ENCODE measurements around the gene KIRREL3. TPM values are rescaled to one million over a fixed set of nuclear protein-coding genes. Genes with fewer than 3 reads are reported as not detected.

Gene KIRREL3
- total RNA-seq, 1 donor from 2014 or later = 0.82 TPM

DNA sequence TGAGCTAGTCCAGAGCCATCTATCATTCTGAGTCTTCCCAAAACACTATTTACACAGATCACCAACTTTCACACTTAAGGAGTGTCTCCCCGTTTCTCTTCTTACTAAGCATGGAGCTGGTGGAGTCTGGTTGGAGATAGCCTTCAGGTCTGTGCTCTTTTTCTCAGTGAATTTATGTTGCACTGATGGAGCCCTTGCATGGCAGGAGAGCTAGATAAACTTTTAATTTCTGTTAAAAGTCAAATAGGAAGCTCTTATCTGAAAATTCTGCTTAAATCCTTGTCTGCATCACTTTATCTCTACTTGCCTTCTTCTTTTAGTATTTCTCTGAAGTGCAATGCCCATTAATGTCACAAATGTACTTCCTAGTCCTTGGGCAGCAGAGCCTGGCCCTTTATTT is 581.7 kb downstream of the KIRREL3 start:
- TF ChIP-seq, protein P1, sequence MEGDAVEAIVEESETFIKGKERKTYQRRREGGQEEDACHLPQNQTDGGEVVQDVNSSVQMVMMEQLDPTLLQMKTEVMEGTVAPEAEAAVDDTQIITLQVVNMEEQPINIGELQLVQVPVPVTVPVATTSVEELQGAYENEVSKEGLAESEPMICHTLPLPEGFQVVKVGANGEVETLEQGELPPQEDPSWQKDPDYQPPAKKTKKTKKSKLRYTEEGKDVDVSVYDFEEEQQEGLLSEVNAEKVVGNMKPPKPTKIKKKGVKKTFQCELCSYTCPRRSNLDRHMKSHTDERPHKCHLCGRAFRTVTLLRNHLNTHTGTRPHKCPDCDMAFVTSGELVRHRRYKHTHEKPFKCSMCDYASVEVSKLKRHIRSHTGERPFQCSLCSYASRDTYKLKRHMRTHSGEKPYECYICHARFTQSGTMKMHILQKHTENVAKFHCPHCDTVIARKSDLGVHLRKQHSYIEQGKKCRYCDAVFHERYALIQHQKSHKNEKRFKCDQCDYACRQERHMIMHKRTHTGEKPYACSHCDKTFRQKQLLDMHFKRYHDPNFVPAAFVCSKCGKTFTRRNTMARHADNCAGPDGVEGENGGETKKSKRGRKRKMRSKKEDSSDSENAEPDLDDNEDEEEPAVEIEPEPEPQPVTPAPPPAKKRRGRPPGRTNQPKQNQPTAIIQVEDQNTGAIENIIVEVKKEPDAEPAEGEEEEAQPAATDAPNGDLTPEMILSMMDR (conservative IDR thresholded peaks at IDR 0.05) = no peak
- peaks cover 5% of the 10 kb centered on the region for H3K36me3 Mint-ChIP-seq (ENCODE audit: low read depth)
- H3K27me3 Mint-ChIP-seq (ENCODE audit: low read depth) = no peaks in the 10 kb centered on the region
- no peaks in the 10 kb centered on the region for H3K9me3 Mint-ChIP-seq
- no peak overlapping the region for H3K4me3 Mint-ChIP-seq
- no peak for DNase-seq (ENCODE audit: low read depth, low spot score)
- H3K27ac Mint-ChIP-seq (ENCODE audit: unreplicated experiment) = no peak overlapping the region
- H3K4me1 Mint-ChIP-seq = peaks cover 32% of the 10 kb centered on the region

DNA sequence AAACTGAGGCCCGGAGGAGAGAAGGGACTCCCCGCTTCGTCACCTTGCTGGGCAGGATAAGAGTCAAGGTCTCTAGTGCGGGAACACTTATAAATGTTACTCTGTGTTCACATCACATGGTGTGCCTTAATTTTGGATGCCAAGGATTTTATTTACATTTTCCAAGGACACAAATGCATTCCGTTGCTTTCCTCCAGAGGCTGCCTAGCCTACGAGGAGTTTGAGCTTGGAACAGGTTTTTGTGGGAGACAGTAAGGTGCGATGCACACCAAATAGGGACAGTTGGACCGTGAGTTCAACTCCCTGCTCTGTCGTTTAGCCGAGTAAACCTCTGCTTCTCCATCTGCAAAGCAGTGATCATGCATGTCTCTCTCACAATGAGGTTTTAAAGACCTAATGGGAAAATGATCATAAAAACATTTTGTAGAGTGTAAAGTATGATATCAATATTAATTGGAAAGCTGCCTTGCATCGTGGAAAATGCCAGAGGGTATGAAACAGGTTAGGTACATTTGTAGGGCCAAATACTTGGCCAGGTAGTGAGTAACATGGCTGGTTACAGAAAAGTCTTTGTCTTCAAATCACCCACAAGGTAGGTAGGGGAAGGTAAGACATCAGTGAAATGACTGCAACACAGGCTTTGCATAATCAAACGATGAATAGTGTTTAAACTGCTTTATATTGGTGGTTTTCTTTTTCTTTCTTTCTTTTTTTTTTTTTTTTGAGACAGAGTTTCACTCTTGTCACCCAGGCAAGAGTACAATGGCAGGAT is 583.3 kb downstream of the KIRREL3 start:
- Mint-ChIP-seq H3K4me1 (peaks cover 32% of the 10 kb centered on the region), H3K9me3 (no peaks in the 10 kb centered on the region), H3K36me3 (ENCODE audit: low read depth) (peaks cover 5% of the 10 kb centered on the region), H3K4me3 (no peak overlapping the region), H3K27ac (ENCODE audit: unreplicated experiment) (peak overlapping the region; percentile 64), H3K27me3 (ENCODE audit: low read depth) (no peaks in the 10 kb centered on the region)
- no peak for DNase-seq (ENCODE audit: low read depth, low spot score)
- TF ChIP-seq, protein P1 (conservative IDR thresholded peaks at IDR 0.05) = no peak

DNA sequence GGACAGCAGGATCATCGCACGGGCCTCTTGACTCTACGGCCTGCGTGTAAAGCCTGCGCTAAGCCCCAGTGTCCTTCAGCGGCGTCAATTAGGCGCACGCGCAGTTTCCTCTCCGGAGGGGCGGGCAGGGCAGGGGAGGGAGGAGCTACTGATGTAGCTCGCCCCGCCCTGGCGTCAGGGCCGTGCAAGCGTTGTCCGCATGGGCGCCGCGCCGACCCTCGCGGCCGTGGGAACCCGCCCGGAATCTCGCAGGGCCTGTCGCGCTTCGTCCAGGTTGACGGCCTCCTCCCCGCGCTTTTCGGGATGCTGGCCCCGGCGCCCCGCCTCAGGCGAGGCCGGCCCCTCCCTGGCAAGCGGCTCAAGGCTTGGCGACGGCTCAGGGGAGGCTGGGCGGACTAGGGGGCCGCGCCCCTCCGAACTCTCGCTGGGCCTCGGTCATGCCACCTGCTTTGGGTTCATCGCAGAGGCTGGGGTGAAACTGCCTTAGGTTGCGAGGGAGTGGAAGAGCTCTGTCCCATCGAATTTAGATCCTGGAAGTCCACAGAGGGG is 584.0 kb downstream of the KIRREL3 start:
- Mint-ChIP-seq H3K9me3 (no peaks in the 10 kb centered on the region), H3K27me3 (ENCODE audit: low read depth) (no peaks in the 10 kb centered on the region), H3K27ac (ENCODE audit: unreplicated experiment) (no peak overlapping the region), H3K4me1 (peaks cover 32% of the 10 kb centered on the region), H3K36me3 (ENCODE audit: low read depth) (peaks cover 9% of the 10 kb centered on the region), H3K4me3 (no peak overlapping the region)
- TF ChIP-seq, protein P1 (conservative IDR thresholded peaks at IDR 0.05) = no peak
- no peak for DNase-seq (ENCODE audit: low read depth, low spot score)

- Mint-ChIP-seq H3K36me3 (ENCODE audit: low read depth) (peaks cover 9% of the 10 kb centered on the region), H3K4me1 (peaks cover 27% of the 10 kb centered on the region), H3K9me3 (no peaks in the 10 kb centered on the region), H3K27ac (ENCODE audit: unreplicated experiment) (no peak overlapping the region), H3K27me3 (ENCODE audit: low read depth) (no peaks in the 10 kb centered on the region), H3K4me3 (no peak overlapping the region)
- DNase-seq (ENCODE audit: low read depth, low spot score) = no peak
- TF ChIP-seq, protein P1 (conservative IDR thresholded peaks at IDR 0.05) = no peak
Observed at GRCh38 chr11:126415669-126416420, 584.7 kb downstream of the KIRREL3 start.

DNA sequence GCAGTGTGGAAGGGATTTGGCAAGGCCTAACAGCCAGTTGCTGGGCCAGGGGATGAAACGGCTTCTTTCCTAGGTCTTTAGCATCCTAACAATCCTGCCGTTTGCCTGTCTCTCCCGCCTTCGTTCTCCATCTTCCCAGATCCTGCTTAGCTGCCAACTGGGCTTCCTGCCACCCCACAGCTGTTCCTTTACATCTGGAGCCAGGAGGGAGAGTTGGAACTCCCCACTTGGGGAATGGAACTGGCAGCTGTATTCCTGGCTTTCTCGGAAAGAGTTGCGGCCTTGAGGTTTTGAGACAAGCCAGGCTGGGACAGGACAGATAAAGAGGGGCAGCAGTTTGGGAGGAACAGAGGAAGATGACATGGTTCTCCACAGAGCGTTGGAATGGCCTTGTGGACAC is 585.4 kb downstream of the KIRREL3 start:
- no peak for DNase-seq (ENCODE audit: low read depth, low spot score)
- H3K4me1 Mint-ChIP-seq = peaks cover 29% of the 10 kb centered on the region
- H3K36me3 Mint-ChIP-seq (ENCODE audit: low read depth) = peaks cover 13% of the 10 kb centered on the region
- H3K27ac Mint-ChIP-seq (ENCODE audit: unreplicated experiment) = no peak overlapping the region
- no peaks in the 10 kb centered on the region for H3K27me3 Mint-ChIP-seq (ENCODE audit: low read depth)
- no peak overlapping the region for H3K4me3 Mint-ChIP-seq
- TF ChIP-seq, protein P1 (conservative IDR thresholded peaks at IDR 0.05) = no peak
- H3K9me3 Mint-ChIP-seq = no peaks in the 10 kb centered on the region

Measured in neural crest cell (in vitro differentiated cells).